Thyroid gland (tissue), 4 donors: ENCODE results near the gene CCR2. TPM values are rescaled to one million over a fixed set of nuclear protein-coding genes. Genes with fewer than 3 reads are reported as not detected.

Experiments used
- DNase-seq, 2 donors: peaks; one replicate each; pipeline ENCODE4 v3.0.0-alpha.2; 2019
- H3K27ac ChIP-seq, 3 donors: fragments of 200-600 bp; sonication (generic); 1 replicate in 2 of 3; 2 replicates in 1 of 3; pipeline ENCODE4 v1.5.1; 2016 to 2019; ENCODE audit warnings: mild to moderate bottlenecking in 1 of 3, moderate library complexity in 1 of 3
- H3K27me3 ChIP-seq: fragments of 200-600 bp; sonication (generic); one replicate; pipeline ENCODE4 v1.5.1; 2019
- H3K36me3 ChIP-seq, 2 donors: fragments of 200-600 bp; sonication (generic); one replicate each; pipeline ENCODE4 v1.5.1; 2016 to 2019
- H3K4me1 ChIP-seq, 2 donors: fragments of 200-600 bp; sonication (generic); one replicate each; pipeline ENCODE4 v1.5.1; 2017 to 2019
- H3K4me3 ChIP-seq, 3 donors: fragments of 200-600 bp; sonication (generic); replicated peaks in 1 of 3; 1 replicate in 2 of 3; 2 replicates in 1 of 3; pipeline ENCODE4 v1.5.1; 2016; ENCODE audit warnings: mild to moderate bottlenecking in 1 of 3
- H3K9me3 ChIP-seq: fragments of 200-600 bp; sonication (generic); one replicate; pipeline ENCODE4 v1.5.1; 2017
- POLR2A ChIP-seq, 2 donors: fragments of 450-650 bp; IDR thresholded peaks; one replicate each; pipeline ENCODE4 v1.6.1; 2017; ENCODE audit warnings: antibody characterized with exemption in 2 of 2, mild to moderate bottlenecking in 2 of 2, moderate library complexity in 1 of 2
- WGBS, 2 donors: methylation state at CpG; one replicate each; pipeline ENCODE4 v1.1.5; 2017; 5-methylcytosine and 5-hydroxymethylcytosine counted together
- intact Hi-C: fragments of 100-400 bp; cut with DNase I; formaldehyde crosslinking; loops from one replicate; pipeline ENCODE4 v1.15.1; 2023
- total RNA-seq, 4 donors: library from RNA; depleted of rRNA; stranded (reverse); fragments of >200 nt; gene quantifications; one replicate each; pipeline ENCODE4 v1.2.3, GENCODE V29; 2016
- TF ChIP-seq, protein P1 (sequence below), 6 experiments: fragments of 200-600 bp in 3 of 6; fragments of 450-650 bp in 3 of 6; sonication (generic) in 3 of 6; IDR thresholded peaks; one replicate each; pipeline ENCODE4 v1.5.1; 2016 to 2019; ENCODE audit warnings: antibody characterized with exemption in 6 of 6, mild to moderate bottlenecking in 2 of 6, inconsistent platforms in 1 of 6, moderate library complexity in 1 of 6

The CCR2 gene
- total RNA-seq, 4 donors from 2014 or later = 0.89 to 4.4 (median 1.8) TPM

GRCh38 chr3:46367811-46368210, 13.9 kb downstream of the CCR2 start:
- H3K9me3 ChIP-seq = no peaks in the 10 kb centered on the region
- no peaks in the 10 kb centered on the region for H3K4me1 ChIP-seq
- H3K4me3 ChIP-seq = no peak overlapping the region
- H3K27me3 ChIP-seq = no peaks in the 10 kb centered on the region
- TF ChIP-seq POLR2A (IDR thresholded peaks at IDR 0.05) = no peak
- TF ChIP-seq, protein P1, sequence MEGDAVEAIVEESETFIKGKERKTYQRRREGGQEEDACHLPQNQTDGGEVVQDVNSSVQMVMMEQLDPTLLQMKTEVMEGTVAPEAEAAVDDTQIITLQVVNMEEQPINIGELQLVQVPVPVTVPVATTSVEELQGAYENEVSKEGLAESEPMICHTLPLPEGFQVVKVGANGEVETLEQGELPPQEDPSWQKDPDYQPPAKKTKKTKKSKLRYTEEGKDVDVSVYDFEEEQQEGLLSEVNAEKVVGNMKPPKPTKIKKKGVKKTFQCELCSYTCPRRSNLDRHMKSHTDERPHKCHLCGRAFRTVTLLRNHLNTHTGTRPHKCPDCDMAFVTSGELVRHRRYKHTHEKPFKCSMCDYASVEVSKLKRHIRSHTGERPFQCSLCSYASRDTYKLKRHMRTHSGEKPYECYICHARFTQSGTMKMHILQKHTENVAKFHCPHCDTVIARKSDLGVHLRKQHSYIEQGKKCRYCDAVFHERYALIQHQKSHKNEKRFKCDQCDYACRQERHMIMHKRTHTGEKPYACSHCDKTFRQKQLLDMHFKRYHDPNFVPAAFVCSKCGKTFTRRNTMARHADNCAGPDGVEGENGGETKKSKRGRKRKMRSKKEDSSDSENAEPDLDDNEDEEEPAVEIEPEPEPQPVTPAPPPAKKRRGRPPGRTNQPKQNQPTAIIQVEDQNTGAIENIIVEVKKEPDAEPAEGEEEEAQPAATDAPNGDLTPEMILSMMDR (IDR thresholded peaks at IDR 0.05) = no peak
- intact Hi-C loops = no loop called here
- no peaks in the 10 kb centered on the region for H3K36me3 ChIP-seq
- DNase-seq = no peak
- WGBS, 2 donors = 90 to 91% methylated on average over 5 of the region's 5 CpGs
- H3K27ac ChIP-seq = no peak overlapping the region

DNA sequence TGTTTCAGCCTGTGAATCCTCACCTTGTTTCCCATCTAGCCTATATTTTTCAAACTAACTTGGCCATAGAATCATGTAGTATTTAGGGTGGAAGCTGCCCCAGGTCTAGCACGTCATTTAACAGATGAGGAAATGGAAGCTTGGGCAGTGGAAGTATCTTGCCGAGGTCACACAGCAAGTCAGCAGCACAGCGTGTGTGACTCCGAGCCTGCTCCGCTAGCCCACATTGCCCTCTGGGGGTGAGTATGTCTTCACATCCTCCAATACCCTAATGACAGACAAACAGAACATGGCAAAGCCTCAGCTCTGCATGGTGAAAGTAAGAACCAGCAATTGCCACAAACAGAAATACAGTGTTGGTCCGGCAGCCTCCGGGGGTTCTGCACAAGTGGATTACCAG, 14.7 kb downstream of the CCR2 start:
- Histone ChIP-seq H3K36me3 (no peaks in the 10 kb centered on the region), H3K27ac (no peak overlapping the region), H3K4me3 (no peak overlapping the region), H3K27me3 (no peaks in the 10 kb centered on the region), H3K9me3 (no peaks in the 10 kb centered on the region), H3K4me1 (no peaks in the 10 kb centered on the region)
- WGBS, 2 donors = 69 to 75% methylated on average over 6 to 7 of the region's 7 CpGs
- intact Hi-C loops = no loop called here
- DNase-seq = peak; percentile 13 to 23
- TF ChIP-seq POLR2A (IDR thresholded peaks at IDR 0.05) = no peak
- TF ChIP-seq, protein P1 (IDR thresholded peaks at IDR 0.05) = peak in 1 of 6 experiments; percentile 3

DNA sequence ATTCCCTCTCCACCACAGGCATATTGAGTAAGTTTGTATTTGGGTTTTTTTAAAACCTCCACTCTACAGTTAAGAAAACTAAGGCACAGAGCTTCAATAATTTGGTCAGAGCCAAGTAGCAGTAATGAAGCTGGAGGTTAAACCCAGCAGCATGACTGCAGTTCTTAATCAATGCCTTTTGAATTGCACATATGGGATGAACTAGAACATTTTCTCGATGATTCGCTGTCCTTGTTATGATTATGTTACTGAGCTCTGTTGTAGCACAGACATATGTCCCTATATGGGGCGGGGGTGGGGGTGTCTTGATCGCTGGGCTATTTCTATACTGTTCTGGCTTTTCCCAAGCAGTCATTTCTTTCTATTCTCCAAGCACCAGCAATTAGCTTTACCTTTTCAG, 15.2 kb downstream of the CCR2 start:
- TF ChIP-seq, protein P1 (IDR thresholded peaks at IDR 0.05) = no peak
- no peak for TF ChIP-seq POLR2A (IDR thresholded peaks at IDR 0.05)
- WGBS, 2 donors = 81 to 94% methylated on average over 4 of the region's 4 CpGs
- no peak overlapping the region for H3K27ac ChIP-seq
- H3K9me3 ChIP-seq = no peaks in the 10 kb centered on the region
- no peaks in the 10 kb centered on the region for H3K36me3 ChIP-seq
- no peaks in the 10 kb centered on the region for H3K27me3 ChIP-seq
- no peaks in the 10 kb centered on the region for H3K4me1 ChIP-seq
- DNase-seq = no peak
- no peak overlapping the region for H3K4me3 ChIP-seq
- intact Hi-C loops = no loop called here

DNA sequence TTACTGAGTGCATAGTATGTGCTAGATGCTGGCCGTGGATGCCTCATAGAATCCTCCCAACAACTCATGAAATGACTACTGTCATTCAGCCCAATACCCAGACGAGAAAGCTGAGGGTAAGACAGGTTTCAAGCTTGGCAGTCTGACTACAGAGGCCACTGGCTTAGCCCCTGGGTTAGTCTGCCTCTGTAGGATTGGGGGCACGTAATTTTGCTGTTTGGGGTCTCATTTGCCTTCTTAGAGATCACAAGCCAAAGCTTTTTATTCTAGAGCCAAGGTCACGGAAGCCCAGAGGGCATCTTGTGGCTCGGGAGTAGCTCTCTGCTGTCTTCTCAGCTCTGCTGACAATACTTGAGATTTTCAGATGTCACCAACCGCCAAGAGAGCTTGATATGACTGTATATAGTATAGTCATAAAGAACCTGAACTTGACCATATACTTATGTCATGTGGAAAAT, 15.8 kb downstream of the CCR2 start:
- no peak for DNase-seq
- Histone ChIP-seq H3K4me1 (no peaks in the 10 kb centered on the region), H3K9me3 (no peaks in the 10 kb centered on the region), H3K27ac (no peak overlapping the region), H3K36me3 (no peaks in the 10 kb centered on the region), H3K27me3 (no peaks in the 10 kb centered on the region), H3K4me3 (no peak overlapping the region)
- WGBS, 2 donors = 46 to 79% methylated on average over 5 to 6 of the region's 6 CpGs
- TF ChIP-seq, protein P1 (IDR thresholded peaks at IDR 0.05) = no peak
- TF ChIP-seq POLR2A (IDR thresholded peaks at IDR 0.05) = no peak
- intact Hi-C loops = no loop called here

GRCh38 chr3:46370839-46371518, 17.1 kb downstream of the CCR2 start, which contains the start of gene CCR5:
TSS of gene CCR5 (plus strand) at chr3:46370946. CDS start at chr3:46372903, 1,957 bp downstream.
- Histone ChIP-seq H3K27ac (no peak within 1 kb of the TSS), H3K36me3 (no peaks in the 10 kb centered on the region), H3K9me3 (no peaks in the 10 kb centered on the region), H3K27me3 (no peaks in the 10 kb centered on the region), H3K4me1 (no peaks in the 10 kb centered on the region), H3K4me3 (no peak within 1 kb of the TSS)
- intact Hi-C loops = no loop called here
- TF ChIP-seq POLR2A (IDR thresholded peaks at IDR 0.05) = no peak
- TF ChIP-seq, protein P1 (IDR thresholded peaks at IDR 0.05) = no peak
- WGBS, 2 donors = 50 to 64% methylated on average over 5 of the region's 5 CpGs
- no peak for DNase-seq
